ENCODE results near the gene CACHD1.

DNA sequence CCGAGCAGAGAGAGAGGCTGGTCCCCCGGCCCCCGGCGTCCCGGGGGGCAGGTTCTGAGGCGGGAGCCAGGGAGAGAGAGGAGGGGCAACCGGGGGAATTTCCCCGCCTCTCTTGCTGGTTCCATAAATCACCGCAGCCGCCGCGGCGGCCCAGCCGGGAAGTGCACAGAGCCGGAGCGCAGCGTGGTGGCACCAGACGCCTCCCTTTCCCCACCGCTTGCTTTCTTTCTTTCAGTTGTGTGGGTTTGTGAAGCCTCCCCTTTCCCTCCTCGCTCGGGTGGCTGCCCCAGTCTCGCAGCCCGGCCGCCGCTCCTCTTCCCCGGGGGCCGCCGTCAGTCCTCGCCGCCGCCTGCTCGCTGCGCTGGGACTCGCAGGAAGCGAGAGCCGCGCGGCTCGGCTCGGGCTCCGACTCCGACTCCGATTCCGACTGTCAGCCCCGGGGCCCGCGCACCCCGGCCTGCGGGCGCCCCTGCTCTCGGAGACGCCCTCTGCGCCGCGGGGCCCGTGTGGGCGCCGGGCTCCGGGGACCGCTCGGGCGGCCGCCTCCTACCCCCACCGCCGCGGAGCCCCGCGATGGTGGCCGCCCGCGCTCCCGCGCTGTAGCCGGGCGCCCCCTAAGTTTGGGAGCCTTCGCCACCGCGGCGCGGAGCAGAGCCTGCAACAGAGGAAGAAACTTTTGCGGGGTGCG is at the start of gene CACHD1:
- TF ChIP-seq, protein P1, sequence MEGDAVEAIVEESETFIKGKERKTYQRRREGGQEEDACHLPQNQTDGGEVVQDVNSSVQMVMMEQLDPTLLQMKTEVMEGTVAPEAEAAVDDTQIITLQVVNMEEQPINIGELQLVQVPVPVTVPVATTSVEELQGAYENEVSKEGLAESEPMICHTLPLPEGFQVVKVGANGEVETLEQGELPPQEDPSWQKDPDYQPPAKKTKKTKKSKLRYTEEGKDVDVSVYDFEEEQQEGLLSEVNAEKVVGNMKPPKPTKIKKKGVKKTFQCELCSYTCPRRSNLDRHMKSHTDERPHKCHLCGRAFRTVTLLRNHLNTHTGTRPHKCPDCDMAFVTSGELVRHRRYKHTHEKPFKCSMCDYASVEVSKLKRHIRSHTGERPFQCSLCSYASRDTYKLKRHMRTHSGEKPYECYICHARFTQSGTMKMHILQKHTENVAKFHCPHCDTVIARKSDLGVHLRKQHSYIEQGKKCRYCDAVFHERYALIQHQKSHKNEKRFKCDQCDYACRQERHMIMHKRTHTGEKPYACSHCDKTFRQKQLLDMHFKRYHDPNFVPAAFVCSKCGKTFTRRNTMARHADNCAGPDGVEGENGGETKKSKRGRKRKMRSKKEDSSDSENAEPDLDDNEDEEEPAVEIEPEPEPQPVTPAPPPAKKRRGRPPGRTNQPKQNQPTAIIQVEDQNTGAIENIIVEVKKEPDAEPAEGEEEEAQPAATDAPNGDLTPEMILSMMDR (IDR thresholded peaks at IDR 0.05), result peak; percentile 17 to 32 (median 27)
- TF ChIP-seq POLR2A (IDR thresholded peaks at IDR 0.05) (no peak), EP300 (IDR thresholded peaks at IDR 0.05; ENCODE audit: low read depth) (no peak)
